GM12864 (cell line): ENCODE measurements around the gene BPHL.
"Not testable (repeated sequence)": the region's sequence is repeated elsewhere in the genome, so short reads cannot be mapped to it uniquely, and the experiment has no call there.

Experiments
- DNase-seq: peaks from one replicate; pipeline ENCODE4 v3.0.0-alpha.2; 2011; ENCODE audit warnings: low read depth
- H3K4me3 ChIP-seq: 2 replicates; pipeline ENCODE4 v1.5.1; 2011; ENCODE audit warnings: mild to moderate bottlenecking, low read depth, low read length, control low read depth
- TF ChIP-seq, protein P1 (sequence below): IDR thresholded peaks from 2 replicates; pipeline ENCODE4 v1.5.1; 2011; ENCODE audit warnings: low read depth, mild to moderate bottlenecking, moderate library complexity, low read length, control low read depth, inconsistent platforms; ENCODE audit errors: missing control alignments

BPHL gene

GRCh38 chr6:3193102-3193849, 74.8 kb downstream of the BPHL start:
- TF ChIP-seq, protein P1, sequence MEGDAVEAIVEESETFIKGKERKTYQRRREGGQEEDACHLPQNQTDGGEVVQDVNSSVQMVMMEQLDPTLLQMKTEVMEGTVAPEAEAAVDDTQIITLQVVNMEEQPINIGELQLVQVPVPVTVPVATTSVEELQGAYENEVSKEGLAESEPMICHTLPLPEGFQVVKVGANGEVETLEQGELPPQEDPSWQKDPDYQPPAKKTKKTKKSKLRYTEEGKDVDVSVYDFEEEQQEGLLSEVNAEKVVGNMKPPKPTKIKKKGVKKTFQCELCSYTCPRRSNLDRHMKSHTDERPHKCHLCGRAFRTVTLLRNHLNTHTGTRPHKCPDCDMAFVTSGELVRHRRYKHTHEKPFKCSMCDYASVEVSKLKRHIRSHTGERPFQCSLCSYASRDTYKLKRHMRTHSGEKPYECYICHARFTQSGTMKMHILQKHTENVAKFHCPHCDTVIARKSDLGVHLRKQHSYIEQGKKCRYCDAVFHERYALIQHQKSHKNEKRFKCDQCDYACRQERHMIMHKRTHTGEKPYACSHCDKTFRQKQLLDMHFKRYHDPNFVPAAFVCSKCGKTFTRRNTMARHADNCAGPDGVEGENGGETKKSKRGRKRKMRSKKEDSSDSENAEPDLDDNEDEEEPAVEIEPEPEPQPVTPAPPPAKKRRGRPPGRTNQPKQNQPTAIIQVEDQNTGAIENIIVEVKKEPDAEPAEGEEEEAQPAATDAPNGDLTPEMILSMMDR, result no peak
- DNase-seq, result no peak
- H3K4me3 ChIP-seq, result no peak overlapping the region

GRCh38 chr6:3194535-3195419, 76.3 kb downstream of the BPHL start:
- TF ChIP-seq, protein P1, result no peak
- no peak overlapping the region for H3K4me3 ChIP-seq
- DNase-seq, result no peak

DNA sequence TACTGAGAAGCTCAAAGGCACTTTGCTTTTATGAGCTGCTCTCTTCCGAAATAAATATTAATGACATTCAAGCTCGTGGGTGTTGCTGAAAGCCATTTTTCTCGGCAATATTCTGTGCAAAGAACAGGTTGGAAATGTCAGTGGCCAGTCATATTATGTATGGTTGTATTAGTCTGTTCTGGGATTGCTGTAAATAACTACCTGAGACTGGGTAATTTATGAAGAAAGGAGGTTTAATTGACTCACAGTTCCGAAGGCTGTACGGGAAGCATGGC, 76.8 kb downstream of the BPHL start:
- TF ChIP-seq, protein P1, result no peak
- H3K4me3 ChIP-seq, result no peak overlapping the region
- no peak for DNase-seq

GRCh38 chr6:3195695-3196497, 77.4 kb downstream of the BPHL start:
- no peak overlapping the region for H3K4me3 ChIP-seq
- TF ChIP-seq, protein P1, result no peak
- DNase-seq, result no peak

DNA sequence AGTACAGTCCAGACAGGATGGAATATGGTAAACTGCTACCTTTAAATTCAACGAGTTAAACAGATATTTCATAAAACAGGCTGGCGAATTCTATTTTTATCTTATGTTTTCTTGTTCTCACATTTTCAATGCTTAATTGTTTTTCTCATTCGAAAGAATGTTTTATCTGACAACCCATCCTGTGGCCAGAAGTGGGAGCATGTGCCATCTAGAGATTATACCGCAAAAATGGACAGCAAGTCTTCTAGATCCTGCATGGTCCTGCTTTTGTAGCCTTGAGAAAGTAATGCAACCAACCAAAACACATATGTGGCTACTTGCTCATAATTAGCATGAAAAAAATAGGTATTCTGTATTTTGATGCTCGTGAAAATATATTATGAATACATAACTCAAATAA, 78.3 kb downstream of the BPHL start:
- no peak for DNase-seq
- H3K4me3 ChIP-seq, result no peak overlapping the region
- TF ChIP-seq, protein P1, result no peak

DNA sequence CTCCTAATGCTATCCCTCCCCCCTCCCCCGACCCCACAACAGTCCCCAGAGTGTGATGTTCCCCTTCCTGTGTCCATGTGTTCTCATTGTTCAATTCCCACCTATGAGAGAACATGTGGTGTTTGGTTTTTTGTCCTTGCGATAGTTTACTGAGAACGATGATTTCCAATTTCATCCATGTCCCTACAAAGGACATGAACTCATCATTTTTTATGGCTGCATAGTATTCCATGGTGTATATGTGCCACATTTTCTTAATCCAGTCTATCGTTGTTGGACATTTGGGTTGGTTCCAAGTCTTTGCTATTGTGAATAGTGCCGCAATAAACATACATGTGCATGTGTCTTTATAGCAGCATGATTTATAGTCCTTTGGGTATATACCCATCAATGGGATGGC, 79.2 kb downstream of the BPHL start:
- DNase-seq, H3K4me3 ChIP-seq: not testable (repeated sequence)

- no peak for DNase-seq
- no peak overlapping the region for H3K4me3 ChIP-seq
- TF ChIP-seq, protein P1, result no peak
Observed at GRCh38 chr6:3199382-3199781, 80.9 kb downstream of the BPHL start.
